Measurements from ENCODE around the gene ADGRG1.

The ADGRG1 gene

GRCh38 chr16:57606147-57606846 is 22.1 kb upstream of the ADGRG1 start:
- no peak for DNase-seq

- peak; percentile 84 to 86 for DNase-seq
Measured at GRCh38 chr16:57606847-57607501, 21.5 kb upstream of the ADGRG1 start.

DNA sequence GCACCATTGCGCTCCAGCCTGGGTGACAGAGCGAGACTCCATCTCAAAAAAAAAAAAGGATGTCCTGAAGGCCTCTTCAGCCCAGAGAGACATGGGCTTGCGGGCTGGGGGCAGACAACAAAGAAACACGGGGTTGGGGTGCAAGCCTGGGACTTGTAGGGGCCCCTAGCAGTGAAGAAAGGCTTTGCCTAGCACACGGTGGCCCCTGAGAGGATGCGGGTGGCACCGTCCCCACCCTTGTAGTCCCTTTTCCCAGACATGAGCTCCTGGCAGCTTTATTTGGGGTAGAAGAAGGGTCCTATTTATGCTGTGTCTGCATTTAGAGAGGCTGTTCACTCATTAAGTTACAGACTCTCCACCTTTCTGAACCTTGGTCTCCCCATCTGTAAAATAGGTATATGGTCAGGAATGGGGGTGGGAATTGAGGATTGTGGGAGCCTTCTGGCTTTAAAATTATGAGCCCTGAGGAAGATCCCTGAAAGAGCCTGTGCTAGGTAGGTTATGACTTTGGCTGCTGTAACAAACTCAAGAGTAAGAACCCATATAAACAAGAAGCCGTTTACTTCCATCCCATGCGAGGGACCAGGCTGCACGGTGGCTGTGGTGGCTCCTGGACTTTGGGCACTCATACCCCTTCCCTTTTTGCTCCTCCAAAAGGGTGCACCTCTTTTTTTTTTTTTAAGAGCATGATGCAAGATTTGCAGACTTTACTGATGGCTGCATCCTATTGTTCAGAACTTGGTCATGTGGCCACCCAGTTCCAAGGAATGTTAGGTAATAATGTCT is 20.6 kb upstream of the ADGRG1 start:
- DNase-seq: no peak

- DNase-seq: no peak
Measured at GRCh38 chr16:57608462-57609113, 19.8 kb upstream of the ADGRG1 start.

DNA sequence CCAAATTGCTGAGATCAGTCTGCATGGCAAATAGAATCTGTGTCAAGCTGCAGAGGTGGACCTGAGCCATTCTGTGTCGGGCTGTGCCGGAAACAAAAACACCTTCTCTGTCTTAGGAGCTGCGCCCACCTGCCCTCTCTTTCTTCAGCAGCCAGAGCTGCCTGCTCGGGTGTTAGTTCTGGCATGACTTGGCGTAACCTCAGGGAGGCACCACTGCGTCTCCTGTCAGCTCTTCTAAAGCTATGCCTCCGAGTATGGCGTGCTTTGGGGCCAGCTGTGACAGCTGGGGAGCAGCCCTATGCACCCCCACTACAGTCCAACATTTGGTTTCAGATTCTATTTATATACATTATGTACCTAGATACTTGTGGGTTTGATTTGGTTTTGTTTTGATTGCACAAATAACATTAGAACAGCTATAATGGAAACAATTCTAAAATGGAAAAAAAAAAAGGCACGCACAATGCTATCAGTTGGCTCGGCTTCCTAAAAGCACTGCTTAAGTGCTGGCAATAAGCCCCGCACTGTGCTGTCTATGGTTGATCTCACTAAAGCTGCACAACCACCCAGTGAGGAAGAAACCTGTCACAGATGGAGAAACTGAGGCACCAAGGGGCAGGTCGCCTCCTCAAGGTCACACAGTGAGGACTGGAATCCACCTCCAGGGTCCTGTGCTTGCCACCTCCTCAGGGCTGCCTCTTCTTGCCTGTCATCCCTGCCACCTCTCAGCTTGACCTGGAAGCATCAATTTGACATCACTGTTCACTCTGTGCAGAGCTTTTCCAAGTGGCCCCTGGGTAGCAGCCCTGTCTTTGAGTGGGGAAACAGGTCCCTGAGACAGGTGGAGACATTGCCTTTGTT is 18.7 kb upstream of the ADGRG1 start:
- DNase-seq: peak; percentile 30 to 36

GRCh38 chr16:57610611-57611010 is 17.8 kb upstream of the ADGRG1 start:
- DNase-seq: no peak

DNA sequence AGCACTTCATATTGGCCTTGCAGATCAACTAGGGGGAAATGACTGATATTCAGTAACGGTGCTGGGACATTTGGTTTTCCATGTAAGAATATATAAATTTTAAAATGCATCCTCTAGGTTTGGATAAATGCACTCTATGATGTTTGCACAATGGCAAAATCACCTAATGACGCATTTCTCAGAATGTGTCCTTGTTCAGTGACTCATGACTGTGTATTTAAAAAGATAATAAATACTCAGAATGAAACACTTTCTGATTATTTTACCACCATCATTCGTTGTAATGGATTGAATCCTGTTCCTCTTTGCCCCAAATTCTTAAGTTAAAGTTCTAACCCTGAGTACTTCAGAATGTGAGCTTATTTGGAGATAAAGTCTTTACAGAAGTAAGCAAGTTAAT is 17.2 kb upstream of the ADGRG1 start:
- DNase-seq: no peak

DNA sequence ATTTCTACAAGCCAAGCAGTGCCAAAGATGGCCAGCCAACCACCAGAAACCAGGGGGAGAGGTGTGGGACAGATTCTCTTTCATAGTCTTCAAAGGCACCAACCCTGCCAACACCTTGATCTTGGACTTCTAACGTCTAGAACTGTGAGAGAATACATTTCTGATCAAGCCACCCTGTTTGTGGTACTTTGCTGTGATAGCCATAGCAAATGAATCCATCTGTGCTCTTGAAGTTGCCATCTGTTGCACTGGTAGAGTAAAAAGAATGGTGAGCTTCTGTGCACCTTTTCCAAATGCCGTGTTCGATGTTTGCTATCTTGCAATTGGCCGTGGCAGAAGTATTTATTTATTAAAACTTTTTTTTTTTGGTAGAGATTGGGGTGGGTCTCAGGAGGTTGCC is 16.7 kb upstream of the ADGRG1 start:
- DNase-seq: no peak

- no peak for DNase-seq
Measured at GRCh38 chr16:57612494-57612893, 15.9 kb upstream of the ADGRG1 start.

GRCh38 chr16:57613514-57613913 is 14.9 kb upstream of the ADGRG1 start:
- no peak for DNase-seq

DNA sequence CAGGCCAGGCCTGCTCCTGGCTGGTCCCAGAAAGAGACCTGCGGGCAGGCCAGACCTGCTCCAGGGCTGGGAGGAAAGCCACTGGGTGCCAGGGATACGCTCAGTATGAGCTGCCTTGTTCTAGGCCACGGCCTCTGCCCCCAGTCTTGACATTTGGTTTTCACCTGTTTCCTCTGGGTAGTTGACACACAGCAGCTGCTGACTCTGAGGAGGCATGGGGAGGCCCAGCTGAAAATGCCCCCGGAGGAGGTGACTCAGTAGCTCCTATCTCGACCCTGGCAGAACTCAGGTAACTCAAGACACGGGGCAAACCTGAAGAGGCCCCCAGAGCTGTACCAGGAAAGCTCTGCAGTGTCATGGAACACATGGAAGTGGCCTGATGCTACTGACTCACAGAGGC is 13.9 kb upstream of the ADGRG1 start:
- DNase-seq: no peak

- DNase-seq: no peak
Measured at GRCh38 chr16:57614944-57615343, 13.5 kb upstream of the ADGRG1 start.

GRCh38 chr16:57615813-57616212 is 12.6 kb upstream of the ADGRG1 start:
- no peak for DNase-seq

- no peak for DNase-seq
Measured at GRCh38 chr16:57616241-57616640, 12.2 kb upstream of the ADGRG1 start.

DNA sequence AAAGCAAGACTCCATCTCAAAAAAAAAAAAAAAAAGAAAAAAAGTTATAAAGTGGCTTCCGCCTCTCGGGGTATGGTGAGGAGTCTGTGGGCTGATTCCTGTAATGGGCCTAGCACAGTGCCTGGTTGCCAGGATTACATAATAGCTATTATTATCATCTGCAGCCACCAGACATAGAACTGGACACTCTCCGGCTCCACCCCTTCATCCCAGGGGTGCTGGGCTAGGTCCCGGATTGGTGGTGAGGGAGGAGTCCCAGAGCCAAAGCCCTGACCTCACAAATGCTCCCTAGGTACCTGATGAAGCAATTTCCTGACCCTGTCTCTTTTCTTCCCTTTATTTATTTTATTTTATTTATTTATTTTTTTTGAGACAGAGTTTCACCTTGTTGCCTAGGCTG is 11.6 kb upstream of the ADGRG1 start:
- DNase-seq: no peak

- DNase-seq: no peak
Measured at GRCh38 chr16:57617604-57618111, 10.8 kb upstream of the ADGRG1 start.

DNA sequence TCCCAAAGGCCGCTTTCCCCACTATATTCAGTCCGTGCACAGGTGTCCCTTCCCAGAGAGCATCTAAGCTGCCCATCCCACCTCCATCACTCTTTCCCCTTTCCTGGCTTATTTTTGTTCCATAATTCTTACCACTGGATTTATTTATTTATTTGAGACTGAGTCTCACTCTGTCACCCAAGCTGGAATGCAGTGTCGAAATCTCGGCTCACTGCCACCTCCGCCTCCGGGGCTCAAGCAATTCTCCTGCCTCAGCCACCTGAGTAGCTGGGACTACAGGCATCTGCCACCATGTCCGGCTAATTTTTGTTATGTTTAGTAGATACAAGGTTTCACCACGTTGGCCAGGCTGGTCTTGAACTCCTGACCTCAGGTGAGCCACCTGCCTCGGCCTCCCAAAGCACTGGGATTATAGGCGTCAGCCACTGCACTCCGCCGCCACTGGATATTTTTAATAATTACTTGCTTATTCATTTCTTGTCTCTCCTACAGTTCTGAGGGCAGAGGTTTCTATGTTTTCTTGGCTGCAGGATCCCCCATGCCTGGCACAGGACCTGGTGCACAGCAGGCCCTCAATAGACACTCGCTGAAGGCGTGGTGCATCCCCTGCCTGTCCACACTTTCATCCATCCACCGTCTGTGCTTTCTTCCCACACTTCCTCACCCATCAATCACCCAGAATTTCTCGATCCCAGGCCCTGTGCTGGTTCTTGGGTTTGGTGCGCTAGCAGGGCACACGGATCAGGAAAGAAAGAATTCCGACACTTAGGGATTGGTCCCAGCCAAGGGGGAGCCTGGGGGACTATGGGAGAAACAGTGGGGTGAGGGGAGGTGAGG is 9.9 kb upstream of the ADGRG1 start:
- no peak for DNase-seq

DNA sequence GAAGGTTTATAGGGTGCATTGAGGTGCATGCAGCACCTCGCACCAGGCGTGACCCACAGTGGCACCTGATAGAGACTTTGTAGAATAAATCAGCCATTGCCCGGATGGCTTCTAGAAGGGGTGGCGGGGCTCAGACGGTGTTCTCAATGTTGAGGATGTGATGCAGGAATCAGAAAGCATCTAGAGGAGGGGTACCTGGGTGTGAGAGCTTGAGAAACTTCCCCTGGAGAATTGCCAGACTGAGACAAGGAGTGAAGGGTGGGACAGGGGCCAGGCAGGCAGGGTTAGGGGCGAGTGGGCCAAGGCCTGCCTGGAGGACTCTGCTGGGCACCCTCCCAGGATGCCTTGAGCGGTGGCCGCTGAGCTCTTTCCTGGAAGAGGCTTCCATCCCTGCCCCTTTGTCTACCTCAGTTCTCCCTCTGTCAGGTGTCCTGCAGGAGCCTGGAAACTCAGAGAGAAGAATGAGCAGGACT is 9.3 kb upstream of the ADGRG1 start:
- DNase-seq: no peak

DNA sequence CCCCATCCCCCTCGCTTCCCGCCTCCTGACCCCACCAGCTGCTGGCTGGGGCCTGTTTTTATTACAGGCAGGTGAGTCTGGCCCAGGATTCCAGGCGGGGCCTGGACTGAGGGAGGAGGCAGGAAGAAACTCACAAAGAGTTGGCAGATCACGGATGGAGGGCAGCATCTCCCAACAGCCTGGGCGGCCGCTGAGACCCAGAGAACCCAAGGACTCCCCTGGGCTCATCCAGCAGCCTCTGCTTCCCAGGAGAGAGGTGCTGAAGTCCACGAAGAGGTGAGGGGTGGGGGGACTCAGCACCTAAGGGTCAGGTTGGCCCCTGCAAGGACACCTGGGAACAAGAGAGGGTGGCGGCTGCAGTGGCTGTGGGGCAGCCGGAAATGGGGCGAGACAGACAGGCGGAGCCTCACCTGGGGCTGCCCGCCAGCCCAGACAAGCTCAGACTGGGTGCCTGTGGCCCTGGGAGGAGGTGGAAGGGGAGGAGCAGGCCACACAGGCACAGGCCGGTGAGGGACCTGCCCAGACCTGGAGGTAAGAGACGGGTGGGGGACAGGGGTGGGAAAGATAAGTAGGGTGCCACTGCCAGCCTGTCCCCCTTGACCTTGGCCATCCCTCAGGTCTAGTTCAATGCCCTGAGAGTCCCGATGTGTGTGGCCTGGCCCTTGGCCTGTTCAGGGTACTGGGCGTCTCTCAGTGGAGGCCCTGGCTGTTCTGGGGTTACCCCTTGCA is 8.7 kb upstream of the ADGRG1 start:
- DNase-seq: peak; percentile 79 to 83
